Vagina (tissue), 2 donors: ENCODE measurements around the gene DTD2.

Source experiments
- CTCF ChIP-seq, 3 experiments: fragments of 450-650 bp in 2 of 3; fragments of 200-600 bp in 1 of 3; sonication (generic) in 1 of 3; IDR thresholded peaks; one replicate each; pipeline ENCODE4 v1.5.1; 2017 to 2019; ENCODE audit warnings: antibody characterized with exemption in 3 of 3, mild to moderate bottlenecking in 2 of 3, moderate library complexity in 2 of 3
- POLR2A ChIP-seq, 2 donors: fragments of 450-650 bp; IDR thresholded peaks; one replicate each; pipeline ENCODE4 v1.6.1; 2017; ENCODE audit warnings: antibody characterized with exemption in 2 of 2, mild to moderate bottlenecking in 2 of 2, moderate library complexity in 2 of 2

GRCh38 chr14:31414190-31414833 lies 43.0 kb downstream of the DTD2 start:
- TF ChIP-seq POLR2A (IDR thresholded peaks at IDR 0.05) = no peak
- TF ChIP-seq CTCF (IDR thresholded peaks at IDR 0.05) = no peak
